Natural killer cell (primary cell): ENCODE results near the gene ZNF529. TPM values are rescaled to one million over a fixed set of nuclear protein-coding genes. Genes with fewer than 3 reads are reported as not detected.

ENCODE experiments used
- ATAC-seq, 3 donors: fragments of 150-1000 bp in 2 of 3; fragments of 200-7000 bp in 1 of 3; cut with Tn5 transposase; 1 replicate in 1 of 3; 2 replicates in 2 of 3; pipeline ENCODE4 v1.10.0; 2021; ENCODE audit warnings: mild to moderate bottlenecking in 2 of 3, moderate library complexity in 2 of 3
- DNase-seq, 2 donors: peaks; one replicate each; pipeline versions ENCODE4 v3.0.0 to v3.0.0-alpha.2; 2013 to 2021; ENCODE audit warnings: mixed read lengths in 1 of 2
- H3K27ac ChIP-seq: one replicate; pipeline ENCODE4 v1.5.1; 2013; ENCODE audit warnings: mild to moderate bottlenecking, low read length
- H3K27me3 ChIP-seq: one replicate; pipeline ENCODE4 v1.6.1; 2013; ENCODE audit warnings: low read length; ENCODE audit not compliant: control insufficient read depth, insufficient read depth
- H3K36me3 ChIP-seq: one replicate; pipeline ENCODE4 v1.6.1; 2013; ENCODE audit warnings: low read length; ENCODE audit not compliant: control insufficient read depth, insufficient read depth
- H3K4me1 ChIP-seq: one replicate; pipeline ENCODE4 v1.6.1; 2013; ENCODE audit warnings: low read length; ENCODE audit not compliant: control insufficient read depth, insufficient read depth
- H3K4me3 ChIP-seq: one replicate; pipeline ENCODE4 v1.5.1; 2013; ENCODE audit warnings: low read length
- H3K9me3 ChIP-seq: one replicate; pipeline ENCODE4 v1.6.1; 2013; ENCODE audit warnings: low read length; ENCODE audit not compliant: control insufficient read depth, insufficient read depth
- H3K27ac Mint-ChIP-seq, 2 donors: one replicate each; pipeline ENCODE4 v1.8.0; 2022; ENCODE audit warnings: mild to moderate bottlenecking in 2 of 2, mixed read lengths in 2 of 2, moderate library complexity in 1 of 2
- H3K27me3 Mint-ChIP-seq, 2 donors: one replicate each; pipeline ENCODE4 v1.8.0; 2022; ENCODE audit warnings: low read depth in 2 of 2, mixed read lengths in 2 of 2
- H3K36me3 Mint-ChIP-seq: one replicate; pipeline ENCODE4 v1.8.0; 2022; ENCODE audit warnings: mixed read lengths
- H3K4me1 Mint-ChIP-seq, 2 donors: one replicate each; pipeline ENCODE4 v1.8.0; 2022; ENCODE audit warnings: mixed read lengths in 2 of 2
- H3K4me3 Mint-ChIP-seq: one replicate; pipeline ENCODE4 v1.8.0; 2022; ENCODE audit warnings: mild to moderate bottlenecking, moderate library complexity, mixed read lengths
- H3K9me3 Mint-ChIP-seq, 2 donors: one replicate each; pipeline ENCODE4 v1.8.0; 2022; ENCODE audit warnings: mixed read lengths in 2 of 2
- CTCF ChIP-seq: fragments of 200-600 bp; IDR thresholded peaks from one replicate; pipeline ENCODE4 v1.8.0; 2022; ENCODE audit warnings: antibody characterized with exemption
- WGBS: methylation state at CpG from one replicate; pipeline ENCODE4 v1.1.7; 2013; ENCODE audit warnings: missing lambda C conversion rate; ENCODE audit not compliant: insufficient coverage; 5-methylcytosine and 5-hydroxymethylcytosine counted together
- intact Hi-C: fragments of 100-400 bp; cut with micrococcal nuclease; formaldehyde crosslinking; loops from one replicate; pipeline ENCODE4 v1.14.2; 2022
- total RNA-seq, 4 donors: library from RNA; stranded (reverse); fragments of 120-200 nt in 1 of 4; gene quantifications; one replicate each; pipeline versions ENCODE4 v1.2.3 to v1.2.4, GENCODE V29; 2013 to 2022

The ZNF529 gene
- total RNA-seq: 10 to 100 TPM; 23.5 to 36.4 (median 29.2) TPM
- 21.6 TPM for total RNA-seq (2013)

- Mint-ChIP-seq H3K27ac (peak within 1 kb of the TSS; percentile 91 to 100), H3K4me3 (peak within 1 kb of the TSS; percentile 89), H3K4me1 (peaks cover 36% of the 10 kb centered on the region in 2 donors), H3K36me3 (peaks cover under 1% of the 10 kb centered on the region), H3K27me3 (no peaks in the 10 kb centered on the region), H3K9me3 (no peaks in the 10 kb centered on the region)
- peak; percentile 90 to 97 (median 90) for ATAC-seq
- WGBS: under 1% methylated on average over 66 of the region's 66 CpGs
- DNase-seq: peak; percentile 88 to 95
- Histone ChIP-seq H3K36me3 (peaks cover 3% of the 10 kb centered on the region), H3K4me3 (peak within 1 kb of the TSS; percentile 83), H3K27ac (peak within 1 kb of the TSS; percentile 86), H3K9me3 (no peaks in the 10 kb centered on the region), H3K4me1 (peaks cover 17% of the 10 kb centered on the region), H3K27me3 (no peaks in the 10 kb centered on the region)
- TF ChIP-seq CTCF: no peak
- intact Hi-C loops: loop anchor here (1.0 kb wide), 3 partner anchors 32 to 93 kb away; partner anchors contain the start of genes ZNF260, ZNF382 and ZNF461
Measured at GRCh38 chr19:36573020-36573894, at the start of gene ZNF529. ZNF529 (minus strand) TSS chr19:36573292; CDS start chr19:36572346, 946 bp downstream.

- peak overlapping the region; percentile 80 to 89 for H3K27ac Mint-ChIP-seq
- ATAC-seq (peak; percentile 71 to 85 (median 79)), DNase-seq (peak in 1 of 2 donors; percentile 5)
- Histone ChIP-seq H3K9me3 (no peaks in the 10 kb centered on the region), H3K27ac (peak overlapping the region; percentile 90), H3K4me1 (peaks cover 20% of the 10 kb centered on the region), H3K4me3 (peak overlapping the region; percentile 78), H3K36me3 (peaks cover 4% of the 10 kb centered on the region), H3K27me3 (no peaks in the 10 kb centered on the region)
- TF ChIP-seq CTCF: no peak
- peak overlapping the region; percentile 81 for H3K4me3 Mint-ChIP-seq
- 0% methylated on average over 1 of the region's 1 CpG for WGBS
- no peaks in the 10 kb centered on the region for H3K27me3 Mint-ChIP-seq
- peaks cover 20 to 28% of the 10 kb centered on the region in 2 donors for H3K4me1 Mint-ChIP-seq
- H3K36me3 Mint-ChIP-seq: no peaks in the 10 kb centered on the region
- intact Hi-C loops: loop anchor here (1.0 to 5.0 kb wide), 7 partner anchors 33 to 861 kb away; partner anchors contain the start of genes ZNF146, ZNF260, ZNF461 and ZNF529
- peaks cover 0 to 4% of the 10 kb centered on the region in 2 donors for H3K9me3 Mint-ChIP-seq
Measured at GRCh38 chr19:36605877-36606478, 32.9 kb upstream of the ZNF529 start.

GRCh38 chr19:36605101-36605876 lies 32.2 kb upstream of the ZNF529 start, which contains the start of gene ZNF382:
ZNF382 (plus strand) TSS chr19:36605313; CDS start chr19:36609915, 4,602 bp downstream.
- Mint-ChIP-seq H3K27me3 (no peaks in the 10 kb centered on the region), H3K36me3 (no peaks in the 10 kb centered on the region)

More at GRCh38 chr19:36605101-36605876, 32.2 kb upstream of the ZNF529 start, which contains the start of gene ZNF382:
- no peaks in the 10 kb centered on the region for H3K27me3 ChIP-seq
- Mint-ChIP-seq H3K4me3 (peak within 1 kb of the TSS; percentile 81), H3K4me1 (peaks cover 20 to 28% of the 10 kb centered on the region in 2 donors), H3K9me3 (peaks cover 0 to 4% of the 10 kb centered on the region in 2 donors), H3K27ac (peak within 1 kb of the TSS; percentile 80 to 89)
- peaks cover 3% of the 10 kb centered on the region for H3K36me3 ChIP-seq
- H3K4me3 ChIP-seq: peak within 1 kb of the TSS; percentile 78
- no peak for TF ChIP-seq CTCF
- no peaks in the 10 kb centered on the region for H3K9me3 ChIP-seq
- H3K27ac ChIP-seq: peak within 1 kb of the TSS; percentile 90
- DNase-seq (peak; percentile 75 to 92), ATAC-seq (peak; percentile 51 to 81 (median 62))
- H3K4me1 ChIP-seq: peaks cover 20% of the 10 kb centered on the region
- under 1% methylated on average over 73 of the region's 73 CpGs for WGBS
- intact Hi-C loops: loop anchor here (1.0 to 5.0 kb wide), 7 partner anchors 32 to 862 kb away; partner anchors contain the start of genes ZNF146, ZNF260, ZNF461 and ZNF529
